ENCODE data around the gene EP400. TPM values are rescaled to one million over a fixed set of nuclear protein-coding genes. Genes with fewer than 3 reads are reported as not detected.

The EP400 gene
- total RNA-seq, 1 experiment from 2014 or later: 61.7 TPM

DNA sequence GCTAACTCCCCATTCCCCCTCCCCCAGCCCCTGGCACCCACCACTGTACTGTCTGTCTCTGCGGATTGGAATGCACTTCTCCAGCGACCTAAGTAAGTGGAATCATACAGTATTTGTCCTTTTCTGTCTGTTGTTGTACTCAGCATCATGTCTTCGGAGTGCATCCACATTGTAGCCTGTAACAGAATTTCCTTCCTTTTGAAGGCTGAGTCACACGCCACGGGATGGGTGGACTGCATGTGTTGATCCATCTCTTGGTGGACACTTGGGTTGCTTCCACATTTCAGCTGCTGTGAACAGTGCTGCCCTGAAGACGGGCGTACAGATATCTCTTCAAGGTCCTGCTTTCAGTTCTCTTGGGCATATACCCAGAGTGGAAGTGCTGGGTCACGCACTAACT, 160.0 kb downstream of the EP400 start:
- DNase-seq: no peak
- H3K14ac ChIP-seq (ENCODE audit: insufficient read depth, low read length): no peak overlapping the region
- H3K79me2 ChIP-seq (ENCODE audit: insufficient read depth, low read length): no peaks in the 10 kb centered on the region
- H3K4me3 Mint-ChIP-seq: no peak overlapping the region
- no peak overlapping the region for H3K18ac ChIP-seq (ENCODE audit: insufficient read length, low read depth, low read length)
- H3K27me3 ChIP-seq (ENCODE audit: insufficient read depth, low read length): no peaks in the 10 kb centered on the region
- no peaks in the 10 kb centered on the region for H3K27me3 Mint-ChIP-seq (ENCODE audit: low read depth)
- H3K9me3 Mint-ChIP-seq: no peaks in the 10 kb centered on the region
- H3K79me1 ChIP-seq (ENCODE audit: insufficient read depth, low read depth, low read length, poor library complexity, severe bottlenecking): no peaks in the 10 kb centered on the region
- H2BK20ac ChIP-seq (ENCODE audit: low read depth, low read length, poor library complexity, severe bottlenecking): no peak overlapping the region
- H3K56ac ChIP-seq (ENCODE audit: insufficient read length, low read depth, low read length): no peak overlapping the region
- H3K23me2 ChIP-seq (ENCODE audit: insufficient read length, low read depth, low read length, poor library complexity, severe bottlenecking): no peaks in the 10 kb centered on the region
- peaks cover 23 to 54% (median 41%) of the 10 kb centered on the region in 3 experiments; a peak in 6 of 7 replicates for H3K36me3 Mint-ChIP-seq (ENCODE audit: insufficient read depth in 1 of 3, low read depth in 3 of 3)
- no peak overlapping the region for H3K9ac ChIP-seq (ENCODE audit: extremely low read depth, insufficient read length, low read length)
- no CpG with 5 or more reads among the region's 8 CpGs for WGBS (ENCODE audit: extremely low coverage, insufficient read length, low lambda C conversion rate)
- no peak overlapping the region for H3K23ac ChIP-seq (ENCODE audit: insufficient read length, low read depth, low read length)
- H2AFZ ChIP-seq (ENCODE audit: low read length): no peak overlapping the region
- no peak overlapping the region; a peak in 1 of 7 replicates for H3K27ac Mint-ChIP-seq
- no peak overlapping the region for H3K4me2 ChIP-seq (ENCODE audit: insufficient read depth, insufficient read length, low read length)
- H2BK120ac ChIP-seq (ENCODE audit: low read depth, low read length, poor library complexity, severe bottlenecking): no peak overlapping the region
- no peak overlapping the region for H4K8ac ChIP-seq (replicated peaks; ENCODE audit: insufficient read length, low read depth, low read length)
- H3K9me3 ChIP-seq (ENCODE audit: control insufficient read depth, low read depth, low read length): no peaks in the 10 kb centered on the region
- peaks cover 0 to 12% of the 10 kb centered on the region in 2 experiments; a peak in 3 of 4 replicates for H3K4me1 Mint-ChIP-seq
- H3K4me1 ChIP-seq (ENCODE audit: insufficient read depth, low read length): no peaks in the 10 kb centered on the region
- no peak overlapping the region for H3K27ac ChIP-seq (ENCODE audit: insufficient read length, low read depth, low read length)
- H3K4ac ChIP-seq (ENCODE audit: low read depth, low read length): no peak overlapping the region
- no peaks in the 10 kb centered on the region for H4K20me1 ChIP-seq (ENCODE audit: control insufficient read depth, insufficient read depth, insufficient read length)
- no peak overlapping the region for H2BK15ac ChIP-seq (ENCODE audit: low read depth, low read length)
- H4K5ac ChIP-seq (ENCODE audit: insufficient read length, low read depth, low read length): no peak overlapping the region
- no peak overlapping the region for H4K91ac ChIP-seq (ENCODE audit: insufficient read length, low read depth, low read length)
- no peak overlapping the region for H2AK5ac ChIP-seq (ENCODE audit: insufficient read length, low read length)
- TF ChIP-seq, protein P1, sequence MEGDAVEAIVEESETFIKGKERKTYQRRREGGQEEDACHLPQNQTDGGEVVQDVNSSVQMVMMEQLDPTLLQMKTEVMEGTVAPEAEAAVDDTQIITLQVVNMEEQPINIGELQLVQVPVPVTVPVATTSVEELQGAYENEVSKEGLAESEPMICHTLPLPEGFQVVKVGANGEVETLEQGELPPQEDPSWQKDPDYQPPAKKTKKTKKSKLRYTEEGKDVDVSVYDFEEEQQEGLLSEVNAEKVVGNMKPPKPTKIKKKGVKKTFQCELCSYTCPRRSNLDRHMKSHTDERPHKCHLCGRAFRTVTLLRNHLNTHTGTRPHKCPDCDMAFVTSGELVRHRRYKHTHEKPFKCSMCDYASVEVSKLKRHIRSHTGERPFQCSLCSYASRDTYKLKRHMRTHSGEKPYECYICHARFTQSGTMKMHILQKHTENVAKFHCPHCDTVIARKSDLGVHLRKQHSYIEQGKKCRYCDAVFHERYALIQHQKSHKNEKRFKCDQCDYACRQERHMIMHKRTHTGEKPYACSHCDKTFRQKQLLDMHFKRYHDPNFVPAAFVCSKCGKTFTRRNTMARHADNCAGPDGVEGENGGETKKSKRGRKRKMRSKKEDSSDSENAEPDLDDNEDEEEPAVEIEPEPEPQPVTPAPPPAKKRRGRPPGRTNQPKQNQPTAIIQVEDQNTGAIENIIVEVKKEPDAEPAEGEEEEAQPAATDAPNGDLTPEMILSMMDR (conservative IDR thresholded peaks at IDR 0.05): no peak
- H2BK5ac ChIP-seq (ENCODE audit: insufficient read length, low read length): no peak overlapping the region
- H2BK12ac ChIP-seq (ENCODE audit: insufficient read length, low read depth, low read length): no peak overlapping the region
- H3T11ph ChIP-seq (ENCODE audit: low read length): no peak overlapping the region
